HS-5 (cell line): ENCODE data around the gene CSTB.

Experiments used
- DNase-seq: peaks from one replicate; pipeline ENCODE4 v3.0.0-alpha.2; 2012; ENCODE audit warnings: low read depth

The CSTB gene

GRCh38 chr21:43767498-43767983 is 8.6 kb downstream of the CSTB start:
- DNase-seq = no peak

DNA sequence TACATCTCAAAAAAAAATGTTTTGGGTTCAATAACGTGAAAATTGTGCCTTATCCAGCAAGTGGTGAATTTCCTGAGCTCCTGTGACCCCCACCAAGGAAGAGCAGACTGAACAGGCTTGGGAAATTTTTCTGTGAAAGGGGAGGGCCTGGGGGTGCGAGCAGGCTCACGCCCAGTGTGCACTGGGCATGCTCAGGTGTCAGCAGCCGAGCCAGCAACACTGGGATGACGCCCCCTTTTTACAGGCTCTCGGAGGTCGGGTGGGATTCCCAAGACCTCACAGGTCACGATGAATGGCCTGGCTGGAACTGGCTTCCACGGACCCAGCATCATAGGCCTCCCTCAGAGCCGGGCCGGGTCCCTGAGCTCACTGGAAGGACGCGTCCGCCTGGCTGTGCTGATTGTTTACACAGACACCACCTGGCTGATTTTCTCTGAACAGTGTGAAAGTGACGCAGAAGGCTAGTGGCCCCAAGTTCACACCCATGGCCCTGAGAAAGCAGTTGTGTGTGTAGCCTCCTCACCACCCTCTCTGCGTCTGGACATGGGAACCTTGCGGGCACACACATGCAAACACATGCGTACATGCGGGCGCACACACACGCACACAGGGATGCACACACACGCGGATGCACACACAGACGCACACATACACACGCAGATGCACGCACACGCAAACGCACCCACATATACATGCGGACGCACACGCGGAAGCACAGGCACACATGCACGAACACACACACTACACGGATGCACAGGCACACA is 9.2 kb downstream of the CSTB start:
- DNase-seq = no peak

GRCh38 chr21:43764576-43765495 is 11.3 kb downstream of the CSTB start:
- DNase-seq = no peak

- DNase-seq = no peak
These were observed 12.1 kb downstream of the CSTB start for GRCh38 chr21:43763901-43764523.

GRCh38 chr21:43762303-43763128 is 13.6 kb downstream of the CSTB start:
- no peak for DNase-seq

DNA sequence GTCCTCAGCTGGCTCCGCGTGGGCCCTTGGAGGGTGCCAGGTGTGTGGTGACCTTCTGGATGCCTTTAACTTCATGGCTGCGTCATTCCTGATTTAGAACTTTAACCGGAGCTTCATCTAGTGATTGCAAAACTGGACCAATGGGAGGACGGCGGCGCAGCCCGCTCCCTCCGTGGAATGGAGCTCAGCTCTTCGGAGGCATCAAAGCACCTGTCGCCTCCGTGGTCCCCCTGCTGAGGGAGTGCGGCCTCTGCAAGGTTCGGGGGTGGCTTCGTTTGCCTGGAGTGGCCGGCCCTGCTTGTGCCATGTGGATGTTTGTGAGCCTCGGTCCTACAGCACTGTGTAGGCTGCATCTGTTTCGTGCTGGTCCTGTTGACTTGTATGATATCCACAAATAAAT is 14.2 kb downstream of the CSTB start:
- no peak for DNase-seq

DNA sequence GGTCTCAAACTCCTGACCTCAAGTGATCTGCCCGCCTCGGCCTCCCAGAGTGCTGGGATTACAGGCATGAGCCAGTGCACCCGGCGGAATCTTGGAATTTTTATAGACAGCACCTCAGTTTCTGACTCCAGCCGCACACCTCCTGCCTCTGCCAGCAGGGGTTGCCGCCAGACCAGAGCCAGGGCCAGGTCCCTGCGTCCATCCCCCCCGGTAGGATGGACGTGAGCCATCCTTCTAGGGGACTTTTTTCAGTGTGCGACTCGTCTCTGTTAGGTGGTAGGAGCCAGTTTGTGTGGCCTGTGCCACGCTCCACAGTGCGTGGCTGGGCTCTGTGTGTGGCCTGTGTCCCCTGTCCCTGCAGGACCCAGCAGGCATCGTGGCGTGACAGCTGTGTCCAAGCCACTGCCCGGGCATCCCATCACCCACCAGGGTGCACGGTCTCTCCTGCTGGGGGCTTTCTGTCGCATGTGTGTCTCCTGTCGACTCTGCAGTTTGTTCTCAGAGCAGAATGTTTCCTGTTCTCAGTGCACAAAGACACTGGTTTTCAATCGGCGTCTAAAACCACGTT is 15.6 kb downstream of the CSTB start:
- no peak for DNase-seq

DNA sequence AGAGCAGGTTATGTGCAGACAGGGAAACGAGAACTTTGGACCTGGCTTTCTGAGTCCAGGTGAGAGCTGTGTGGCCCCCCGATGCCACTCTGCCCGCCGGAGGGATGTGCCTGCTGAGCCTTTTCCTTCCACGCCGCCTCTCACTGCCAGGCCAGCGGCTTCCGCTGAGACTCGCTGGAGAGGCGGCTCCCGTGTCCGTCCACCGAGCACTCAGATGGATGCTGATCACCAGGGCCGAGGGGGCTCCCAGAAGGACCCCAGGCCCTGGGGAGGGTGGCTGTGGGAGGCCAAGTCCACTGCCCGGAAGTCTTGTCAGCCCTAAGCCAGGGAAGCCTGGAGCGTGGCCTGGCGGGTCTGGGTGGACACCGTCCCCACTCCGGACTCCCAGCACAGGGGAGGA is 16.5 kb downstream of the CSTB start:
- no peak for DNase-seq

GRCh38 chr21:43758811-43759210 is 17.3 kb downstream of the CSTB start:
- no peak for DNase-seq

DNA sequence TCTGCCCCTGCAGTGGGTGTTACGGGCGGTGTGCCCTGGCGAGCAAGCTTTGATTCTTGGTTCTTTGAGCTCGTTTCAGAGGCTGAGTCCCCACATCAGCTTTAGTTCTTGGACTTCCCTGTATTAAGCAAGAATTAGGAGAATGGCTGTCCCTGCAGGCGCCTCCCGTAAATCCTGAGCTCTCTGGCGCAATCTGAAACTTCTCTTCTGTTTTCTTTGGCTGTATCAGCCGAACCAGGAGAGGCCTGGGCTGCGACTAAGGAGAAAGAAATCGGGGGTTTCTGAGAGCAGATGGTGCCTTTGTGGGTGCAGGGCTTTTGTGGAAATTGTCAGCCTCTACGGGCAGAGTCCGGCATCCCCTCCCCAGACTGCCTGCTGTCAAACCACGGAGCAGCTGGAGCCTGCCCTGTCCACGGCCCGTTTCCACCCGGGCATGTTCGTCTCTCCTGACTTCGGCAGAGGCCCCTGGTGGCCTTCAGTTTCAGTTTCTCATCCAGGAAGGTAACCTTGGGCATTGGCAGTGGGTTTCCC is 17.9 kb downstream of the CSTB start:
- DNase-seq = no peak

GRCh38 chr21:43757601-43758000 is 18.5 kb downstream of the CSTB start:
- DNase-seq = no peak

GRCh38 chr21:43755820-43756594 is 20.1 kb downstream of the CSTB start:
- no peak for DNase-seq

DNA sequence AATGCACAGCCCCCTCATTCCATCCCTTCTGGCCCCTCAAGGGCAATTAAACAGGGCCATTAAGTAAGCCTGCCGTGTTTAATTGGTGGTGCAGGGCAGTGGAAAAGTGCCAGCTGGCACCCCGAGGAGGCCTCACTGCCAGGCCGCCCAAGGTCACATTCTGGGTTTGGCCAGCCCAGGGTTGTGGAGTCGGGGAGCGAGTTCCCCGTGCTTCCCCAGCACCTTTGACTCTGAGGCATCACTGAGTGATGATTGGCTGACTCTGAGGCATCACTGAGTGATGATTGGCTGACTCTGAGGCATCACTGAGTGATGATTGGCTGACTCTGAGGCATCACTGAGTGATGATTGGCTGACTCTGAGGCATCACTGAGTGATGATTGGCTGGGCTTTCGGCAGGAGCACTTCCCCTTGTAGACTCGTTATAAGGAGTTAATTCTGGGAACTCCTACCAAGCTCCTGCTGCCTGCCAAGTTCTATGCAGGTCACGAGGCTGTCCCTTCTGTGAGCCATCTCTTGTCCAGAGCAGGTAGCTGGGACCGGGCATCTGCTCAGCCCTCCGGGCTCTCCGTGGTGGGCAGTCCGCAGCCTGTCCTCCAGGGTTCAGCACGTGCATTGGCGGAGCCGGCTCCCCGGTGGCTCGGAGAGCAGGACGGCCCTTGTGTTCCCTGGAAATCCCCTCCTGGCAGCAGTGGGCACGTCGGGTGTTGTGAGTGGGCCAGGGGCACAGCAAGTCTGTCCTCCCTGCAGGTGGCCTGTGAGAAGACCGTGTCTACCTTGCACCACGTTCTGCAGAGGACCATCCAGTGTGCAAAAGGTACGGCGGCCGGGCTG is 20.9 kb downstream of the CSTB start:
- DNase-seq = no peak

- DNase-seq = no peak
These were observed 22.7 kb downstream of the CSTB start for GRCh38 chr21:43753439-43753799.

GRCh38 chr21:43752758-43753438 is 23.2 kb downstream of the CSTB start:
- no peak for DNase-seq

DNA sequence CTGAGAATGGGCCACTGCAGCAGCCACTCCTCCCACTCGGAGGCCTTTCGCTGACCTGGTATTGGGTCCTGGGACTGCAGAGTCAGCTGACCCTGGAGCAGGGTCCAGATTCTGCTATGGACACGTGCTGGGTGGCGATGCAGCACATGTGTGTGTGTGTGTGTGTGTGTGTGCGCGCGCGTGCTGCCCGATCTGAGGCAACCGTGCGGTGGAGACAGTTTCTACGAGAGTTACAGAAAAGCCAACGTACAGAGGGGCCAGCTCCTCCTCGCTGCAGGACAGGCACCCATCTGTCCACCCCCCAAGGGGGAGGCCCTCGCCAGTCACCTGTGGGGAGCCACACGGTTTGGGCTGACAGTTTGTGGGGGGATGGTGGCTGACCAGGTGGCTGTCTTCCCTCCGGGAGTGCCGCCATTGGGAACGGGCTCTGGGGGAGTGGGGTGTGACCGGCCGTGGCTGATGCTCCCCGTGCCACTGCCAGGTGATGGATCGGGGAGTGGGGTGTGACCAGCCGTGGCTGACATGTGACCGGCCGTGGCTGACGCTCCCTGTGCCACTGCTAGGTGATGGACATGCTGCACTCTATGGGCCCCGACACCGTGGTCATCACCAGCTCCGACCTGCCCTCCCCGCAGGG is 24.0 kb downstream of the CSTB start:
- DNase-seq = no peak

- DNase-seq = no peak
These were observed 25.6 kb downstream of the CSTB start for GRCh38 chr21:43750339-43751033.
